GM19238 (cell line): Measurements from ENCODE around the gene CPNE7.
"Not testable (repeated sequence)": the region's sequence is repeated elsewhere in the genome, so short reads cannot be mapped to it uniquely, and the experiment has no call there.

Source experiments
- DNase-seq: peaks from one replicate; pipeline ENCODE4 v3.0.0; 2011; ENCODE audit warnings: low spot score; ENCODE audit not compliant: insufficient read length

The CPNE7 gene

GRCh38 chr16:89621136-89621697, 45.7 kb downstream of the CPNE7 start:
- no peak for DNase-seq

DNA sequence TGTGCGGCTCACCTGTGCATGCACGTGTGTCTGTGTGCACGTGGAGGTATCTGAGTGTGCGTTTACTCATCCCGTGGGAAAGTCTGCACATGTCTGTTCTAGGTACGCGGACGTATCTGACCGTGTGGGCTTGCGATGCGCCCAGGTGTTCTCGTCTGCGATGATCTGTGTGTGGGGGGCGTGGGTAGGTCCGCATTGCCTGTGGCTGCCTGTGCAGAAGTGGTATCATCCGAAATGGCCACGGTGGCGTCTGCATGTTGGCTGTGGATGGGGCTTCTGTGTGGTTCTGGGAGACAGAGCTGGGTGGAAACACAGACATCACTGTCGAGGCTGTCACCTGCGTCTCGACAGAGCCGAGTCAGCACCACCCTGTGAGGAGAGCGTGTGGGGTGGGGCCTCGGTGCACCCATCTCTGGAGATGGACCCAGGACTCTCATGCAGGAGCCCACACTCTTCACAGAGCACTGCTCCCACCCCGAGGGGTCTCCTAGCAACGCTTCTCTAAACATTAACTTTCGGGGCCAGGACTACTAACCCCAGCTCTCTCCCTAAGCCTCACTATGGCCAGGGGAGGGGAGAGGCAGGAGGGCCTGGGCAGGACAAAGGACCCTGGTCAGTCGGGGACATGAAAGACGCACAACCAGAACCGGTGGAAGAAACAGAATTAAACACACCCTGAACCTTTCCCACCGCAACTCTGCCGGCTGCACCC, 46.3 kb downstream of the CPNE7 start:
- DNase-seq: no peak

- no peak for DNase-seq
Observed at GRCh38 chr16:89623511-89624261, 48.1 kb downstream of the CPNE7 start.

DNA sequence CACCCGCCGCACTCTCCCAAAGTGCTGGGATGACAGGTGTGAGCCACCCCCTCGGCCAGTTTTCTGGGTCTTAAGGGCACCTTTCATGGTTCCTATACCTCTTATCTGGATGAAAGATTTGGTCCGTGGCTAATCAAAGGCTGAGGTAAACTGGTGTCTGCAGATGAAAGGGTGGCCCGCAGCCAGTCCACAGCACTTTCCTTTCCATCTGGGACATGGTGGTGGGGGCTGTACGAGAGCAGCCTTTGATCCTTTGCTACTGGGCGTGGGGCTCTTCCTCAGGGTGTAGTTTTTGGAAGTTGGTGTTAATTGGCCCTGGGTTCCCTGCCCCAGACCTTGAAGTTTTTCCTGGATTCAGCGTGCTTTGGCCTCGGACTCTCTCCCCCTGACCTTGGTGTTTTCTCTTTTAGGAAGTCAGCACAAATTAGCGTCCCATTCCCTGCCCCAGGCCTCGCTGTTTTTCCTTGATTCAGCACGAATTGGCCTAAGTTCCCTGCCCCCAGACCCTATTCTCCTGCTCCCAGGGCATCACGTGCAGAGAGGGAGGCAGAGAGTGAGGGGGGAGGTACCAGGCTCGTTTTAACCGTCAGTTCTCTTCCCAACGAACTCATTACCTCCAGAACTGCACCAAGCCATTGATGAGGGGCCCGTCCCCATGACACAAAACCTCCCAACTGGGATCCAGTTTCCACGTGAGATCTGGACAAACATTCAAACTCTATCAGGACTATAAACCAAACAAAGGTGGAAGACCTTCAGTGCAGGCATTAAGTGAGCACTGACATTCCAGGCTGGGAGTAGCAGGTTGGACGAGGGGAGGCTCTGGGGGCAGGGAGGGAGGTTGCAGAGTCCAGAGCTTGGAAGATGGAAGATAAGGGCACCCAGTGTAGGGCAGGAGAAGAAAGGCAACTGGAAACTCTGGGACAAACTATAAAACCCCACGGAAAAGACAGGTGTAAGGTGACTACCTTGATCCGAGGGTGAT, 49.5 kb downstream of the CPNE7 start:
- DNase-seq: no peak

DNA sequence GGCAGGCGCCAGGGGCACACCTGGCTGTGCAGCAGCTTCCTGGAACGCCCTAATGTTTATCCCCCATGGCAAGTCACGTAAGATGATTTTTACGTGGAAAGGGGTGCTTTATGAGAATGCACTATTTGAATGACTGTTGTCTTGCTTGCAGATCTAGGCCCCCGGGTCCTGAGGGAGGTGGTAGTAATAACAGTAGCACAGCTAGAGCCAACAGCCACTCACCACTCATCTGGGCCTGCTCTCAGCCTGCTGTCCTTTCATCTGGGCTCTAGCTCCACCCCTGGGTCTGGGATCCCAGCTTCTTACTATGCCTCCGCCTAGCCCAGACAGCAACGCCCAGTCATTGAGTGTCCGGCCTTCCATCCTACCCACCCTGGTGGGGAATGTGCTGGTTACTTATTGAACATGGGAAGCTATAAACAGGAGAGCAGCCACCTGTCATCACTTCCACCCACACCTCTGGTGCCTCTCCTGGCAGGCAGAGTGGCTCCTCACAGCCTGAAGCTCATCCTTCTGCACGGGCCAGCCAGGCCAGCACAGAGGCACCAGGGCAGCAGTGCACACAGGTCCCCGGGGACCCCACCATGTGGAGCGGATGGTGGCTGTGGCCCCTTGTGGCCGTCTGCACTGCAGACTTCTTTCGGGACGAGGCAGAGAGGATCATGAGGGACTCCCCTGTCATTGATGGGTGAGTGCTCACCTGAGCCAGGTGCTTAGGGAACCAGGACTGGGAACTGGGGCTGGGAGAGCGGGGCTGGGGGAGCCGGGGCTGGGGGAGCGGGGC, 54.5 kb downstream of the CPNE7 start:
- DNase-seq: no peak

GRCh38 chr16:89633064-89633631, 57.6 kb downstream of the CPNE7 start:
- DNase-seq: no peak

DNA sequence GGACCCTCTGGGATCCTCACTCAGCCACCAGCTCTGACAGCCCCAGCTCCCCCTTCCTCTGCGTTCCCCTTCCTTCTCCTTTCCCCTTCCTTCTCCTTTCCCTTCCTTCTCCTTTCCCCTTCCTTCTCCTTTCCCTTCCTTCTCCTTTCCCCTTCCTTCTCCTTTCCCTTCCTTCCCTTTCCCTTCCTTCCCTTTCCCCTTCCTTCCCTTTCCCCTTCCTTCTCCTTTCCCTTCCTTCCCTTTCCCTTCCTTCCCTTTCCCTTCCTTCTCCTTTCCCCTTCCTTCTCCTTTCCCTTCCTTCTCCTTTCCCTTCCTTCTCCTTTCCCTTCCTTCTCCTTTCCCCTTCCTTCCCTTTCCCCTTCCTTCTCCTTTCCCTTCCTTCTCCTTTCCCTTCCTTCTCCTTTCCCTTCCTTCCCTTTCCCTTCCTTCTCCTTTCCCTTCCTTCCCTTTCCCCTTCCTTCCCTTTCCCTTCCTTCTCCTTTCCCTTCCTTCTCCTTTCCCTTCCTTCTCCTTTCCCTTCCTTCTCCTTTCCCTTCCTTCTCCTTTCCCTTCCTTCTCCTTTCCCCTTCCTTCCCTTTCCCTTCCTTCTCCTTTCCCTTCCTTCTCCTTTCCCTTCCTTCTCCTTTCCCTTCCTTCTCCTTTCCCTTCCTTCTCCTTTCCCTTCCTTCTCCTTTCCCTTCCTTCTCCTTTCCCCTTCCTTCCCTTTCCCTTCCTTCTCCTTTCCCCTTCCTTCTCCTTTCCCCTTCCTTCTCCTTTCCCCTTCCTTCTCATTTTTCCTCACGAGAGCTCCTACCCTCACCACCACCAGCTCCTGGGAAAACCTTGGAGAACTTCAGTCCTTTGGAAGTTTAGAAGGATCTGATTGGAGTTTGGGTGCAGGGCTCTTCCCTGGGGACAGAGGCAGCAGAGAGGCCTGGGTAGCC, 59.2 kb downstream of the CPNE7 start:
- not testable (repeated sequence) for DNase-seq

- DNase-seq: no peak
Observed at GRCh38 chr16:89636663-89637062, 61.1 kb downstream of the CPNE7 start.

DNA sequence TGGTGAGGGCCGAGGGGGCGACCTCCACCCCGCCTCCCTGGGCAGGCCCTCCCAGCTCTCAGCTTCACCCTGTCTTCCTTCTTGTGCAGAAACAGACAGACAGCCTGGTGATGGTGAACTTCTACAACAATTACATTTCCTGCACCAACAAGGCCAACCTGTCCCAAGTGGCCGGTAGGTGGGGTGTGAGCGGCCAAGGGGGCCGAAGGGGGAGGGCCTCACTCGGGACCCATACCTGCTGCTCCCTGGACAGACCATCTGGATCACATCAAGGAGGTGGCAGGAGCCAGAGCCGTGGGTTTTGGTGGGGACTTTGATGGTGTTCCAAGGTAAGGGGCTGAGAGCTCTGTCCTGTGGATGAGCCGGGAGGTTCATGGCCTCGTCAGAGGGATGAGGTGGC, 61.8 kb downstream of the CPNE7 start:
- no peak for DNase-seq

- DNase-seq: no peak
Observed at GRCh38 chr16:89638455-89638854, 62.9 kb downstream of the CPNE7 start.

- DNase-seq: no peak
Observed at GRCh38 chr16:89639385-89639784, 63.8 kb downstream of the CPNE7 start.

- no peak for DNase-seq
Observed at GRCh38 chr16:89641458-89642119, 66.0 kb downstream of the CPNE7 start.

- DNase-seq: no peak
Observed at GRCh38 chr16:89642574-89642973, 67.0 kb downstream of the CPNE7 start.

DNA sequence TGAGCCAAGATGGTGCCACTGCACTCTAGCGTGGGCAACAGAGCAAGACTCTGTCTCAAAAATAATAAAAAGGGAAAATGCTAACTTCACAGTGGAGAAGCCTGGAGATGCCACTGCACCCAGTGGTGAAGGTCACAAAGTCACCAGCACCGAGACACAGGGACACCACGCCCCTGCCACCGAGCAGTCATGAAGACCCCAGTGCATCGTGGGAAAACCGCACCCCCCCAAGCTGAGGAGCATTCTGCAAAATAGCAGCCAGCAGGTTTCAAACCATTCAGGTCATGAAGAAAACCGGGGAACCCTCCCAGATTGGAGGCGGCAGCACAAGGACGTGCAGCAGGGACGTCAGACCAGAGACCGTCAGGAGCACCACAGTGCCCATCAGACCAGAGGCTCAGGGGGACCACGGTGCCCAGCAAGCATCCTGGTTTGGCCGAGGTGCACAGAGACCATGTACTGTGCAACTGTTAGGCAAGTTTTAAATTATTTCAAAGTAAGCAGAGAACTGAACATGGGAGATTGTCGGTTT, 68.3 kb downstream of the CPNE7 start:
- DNase-seq: no peak

DNA sequence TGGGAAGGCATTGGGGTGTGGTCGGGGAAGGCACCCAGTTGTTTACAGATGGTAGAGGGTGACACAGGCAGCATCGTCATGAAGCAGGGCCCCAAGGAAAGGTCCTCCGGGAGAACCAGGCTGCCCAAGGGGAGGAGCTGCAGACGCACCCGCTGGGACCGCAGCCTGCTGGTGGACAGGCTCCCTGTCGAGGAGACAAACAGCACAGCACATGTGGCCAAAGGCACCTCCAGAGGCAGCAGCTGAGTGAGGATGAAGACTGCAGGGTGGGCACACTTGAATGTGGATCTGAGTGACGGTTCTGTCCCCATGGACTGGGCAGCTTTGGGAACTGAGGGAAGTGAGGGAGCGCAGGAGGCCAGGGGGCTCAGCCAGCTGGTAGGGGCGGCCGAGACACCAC, 69.6 kb downstream of the CPNE7 start:
- no peak for DNase-seq

GRCh38 chr16:89646270-89646669, 70.7 kb downstream of the CPNE7 start:
- DNase-seq: no peak
